ENCODE measurements around the gene DYNLT2B.

DNA sequence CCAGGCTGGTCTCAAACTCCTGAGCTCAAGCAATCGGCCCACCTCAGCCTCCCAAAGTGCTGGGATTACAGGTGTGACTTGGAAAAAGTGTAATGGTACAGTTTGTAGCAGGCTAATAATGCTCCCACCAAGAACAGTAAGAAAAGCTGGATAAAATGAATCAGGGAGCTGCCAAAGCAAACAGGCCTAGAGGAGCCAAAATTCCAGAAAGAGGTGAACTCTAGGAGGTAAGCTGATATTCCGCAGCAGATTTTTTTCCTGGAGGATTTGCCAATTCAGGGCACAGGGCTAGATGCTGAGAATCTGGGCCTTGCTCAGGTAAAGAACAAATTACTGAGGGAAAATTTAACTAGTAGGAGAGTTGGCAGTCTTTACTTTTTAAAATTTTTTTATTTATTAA is 19.5 kb downstream of the DYNLT2B start:
- TF ChIP-seq EZH2 (IDR thresholded peaks at IDR 0.05; ENCODE audit: insufficient read depth, poor library complexity, severe bottlenecking) (no peak), EZH2phosphoT487 (IDR thresholded peaks at IDR 0.05; ENCODE audit: insufficient read depth, low read depth) (no peak)
